NCI-H1048 (cell line): ENCODE measurements around the gene SMIM10.
"Not testable (repeated sequence)": the region's sequence is repeated elsewhere in the genome, so short reads cannot be mapped to it uniquely, and the experiment has no call there.

Source experiments
- DNase-seq: peaks from one replicate; lab custom pipeline; 2025; lab: John Stamatoyannopoulos, UW

The SMIM10 gene

GRCh38 chrX:134990801-134991481 is at the start of gene SMIM10:
Gene SMIM10, plus strand, starts transcription at chrX:134990991. Its CDS starts 105 bp downstream, at chrX:134991096.
- DNase-seq: no peak

- not testable (repeated sequence) for DNase-seq
Observed at GRCh38 chrX:134946364-134946763, 44.4 kb upstream of the SMIM10 start.

GRCh38 chrX:134948333-134949241 is 42.2 kb upstream of the SMIM10 start:
- DNase-seq: no peak

GRCh38 chrX:134949271-134949670 is 41.5 kb upstream of the SMIM10 start:
- no peak for DNase-seq

GRCh38 chrX:134957836-134958235 is 33.0 kb upstream of the SMIM10 start:
- DNase-seq: no peak

- not testable (repeated sequence) for DNase-seq
Observed at GRCh38 chrX:134960366-134960765, 30.4 kb upstream of the SMIM10 start.

GRCh38 chrX:134963041-134963440 is 27.8 kb upstream of the SMIM10 start:
- no peak for DNase-seq

- DNase-seq: no peak
Observed at GRCh38 chrX:134969726-134970125, 21.1 kb upstream of the SMIM10 start.

GRCh38 chrX:134971926-134972325 is 18.9 kb upstream of the SMIM10 start:
- no peak for DNase-seq

GRCh38 chrX:134975516-134975915 is 15.3 kb upstream of the SMIM10 start:
- DNase-seq: no peak

GRCh38 chrX:134981910-134982309 is 8.9 kb upstream of the SMIM10 start:
- DNase-seq: no peak

GRCh38 chrX:134982748-134983147 is 8.0 kb upstream of the SMIM10 start:
- DNase-seq: no peak

GRCh38 chrX:134985479-134985878 is 5.3 kb upstream of the SMIM10 start:
- no peak for DNase-seq

GRCh38 chrX:134990475-134990800 is 353 bp upstream of the SMIM10 start:
- DNase-seq: no peak

GRCh38 chrX:134997646-134998045 is 6.9 kb downstream of the SMIM10 start:
- DNase-seq: no peak

GRCh38 chrX:134998246-134998645 is 7.5 kb downstream of the SMIM10 start:
- no peak for DNase-seq

GRCh38 chrX:134999469-134999868 is 8.7 kb downstream of the SMIM10 start:
- DNase-seq: no peak

- DNase-seq: no peak
Observed at GRCh38 chrX:135000516-135000915, 9.7 kb downstream of the SMIM10 start.

GRCh38 chrX:135003876-135004623 is 13.3 kb downstream of the SMIM10 start:
- peak; percentile 79 for DNase-seq

GRCh38 chrX:135006187-135006586 is 15.4 kb downstream of the SMIM10 start:
- DNase-seq: no peak

- no peak for DNase-seq
Observed at GRCh38 chrX:135009057-135009610, 18.3 kb downstream of the SMIM10 start.

GRCh38 chrX:135009838-135010237 is 19.0 kb downstream of the SMIM10 start:
- DNase-seq: no peak
